ENCODE data around the gene KIZ.

The KIZ gene

GRCh38 chr20:21294755-21295154 lies 168.9 kb downstream of the KIZ start:
- no peak for TF ChIP-seq CTCF (IDR thresholded peaks at IDR 0.05)

All from LNCAP (cell line).